ENCODE measurements around the gene FBF1. TPM values are rescaled to one million over a fixed set of nuclear protein-coding genes. Genes with fewer than 3 reads are reported as not detected.

The FBF1 gene
- polyA plus RNA-seq, 6 donors from 2014 or later = 1.5 to 5.0 (median 2.9) TPM

GRCh38 chr17:75917141-75917916, 23.5 kb downstream of the FBF1 start:
- Mint-ChIP-seq H3K4me1 (no peaks in the 10 kb centered on the region), H3K4me3 (no peak overlapping the region), H3K36me3 (no peaks in the 10 kb centered on the region), H3K9me3 (no peaks in the 10 kb centered on the region), H3K27me3 (no peaks in the 10 kb centered on the region), H3K27ac (peak overlapping the region in 2 of 6 donors; percentile 53 to 86)
- DNase-seq = no peak
- ATAC-seq (ENCODE audit: low read depth in 2 of 2) = no peak

DNA sequence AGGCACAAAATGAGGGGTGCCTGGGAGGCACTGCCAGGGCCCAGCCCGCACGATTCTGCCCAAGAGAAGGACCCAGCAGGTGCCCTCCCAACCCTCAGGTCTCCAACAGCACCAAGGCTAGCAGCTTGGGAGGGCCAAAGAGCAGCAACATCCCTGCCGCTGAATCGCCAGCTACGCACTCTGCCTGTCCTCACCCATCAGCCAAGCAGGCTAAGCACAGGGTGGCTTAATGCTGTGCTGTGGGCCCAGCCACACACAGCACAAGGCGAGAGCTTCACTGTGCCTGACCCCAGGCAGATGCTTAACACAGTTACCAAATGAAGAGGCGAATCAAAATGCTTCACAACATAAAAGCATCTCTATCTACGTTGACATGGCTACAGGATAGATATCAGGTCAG, 25.6 kb downstream of the FBF1 start:
- no peaks in the 10 kb centered on the region for H3K9me3 Mint-ChIP-seq
- no peaks in the 10 kb centered on the region for H3K4me1 Mint-ChIP-seq
- H3K27ac Mint-ChIP-seq = no peak overlapping the region
- H3K36me3 Mint-ChIP-seq = no peaks in the 10 kb centered on the region
- DNase-seq = no peak
- H3K4me3 Mint-ChIP-seq = no peak overlapping the region
- no peaks in the 10 kb centered on the region for H3K27me3 Mint-ChIP-seq
- no peak for ATAC-seq (ENCODE audit: low read depth in 2 of 2)

DNA sequence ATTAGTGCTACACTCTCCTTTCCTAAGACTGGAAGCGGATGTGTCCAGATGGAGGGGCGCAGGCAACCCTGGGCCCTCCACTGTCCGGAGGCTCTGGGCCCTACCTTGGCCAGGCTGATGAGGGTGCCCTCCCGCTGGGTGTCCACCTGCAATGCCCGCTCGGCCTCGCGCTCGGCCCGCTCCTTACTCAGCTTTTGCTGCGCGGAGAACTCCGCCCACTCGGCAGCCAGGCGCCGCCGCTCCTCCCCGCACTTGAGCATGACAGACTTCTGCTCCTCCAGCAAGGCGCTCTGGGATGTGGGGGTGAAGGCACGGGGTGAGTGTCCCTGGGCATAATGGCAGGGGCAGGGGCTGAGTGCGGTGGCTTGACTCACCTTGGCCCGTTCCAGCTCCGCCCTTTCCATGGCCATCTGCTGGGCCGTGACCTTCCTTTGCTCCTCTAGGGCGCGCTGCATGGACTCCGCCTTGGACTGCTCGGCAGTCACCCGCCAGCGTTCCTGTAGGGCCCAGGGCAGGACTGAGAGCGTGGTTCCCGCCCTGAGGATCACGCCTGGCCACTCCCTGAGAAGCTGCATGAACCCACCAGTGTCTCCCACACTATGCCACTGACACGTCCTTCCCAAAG, 26.1 kb downstream of the FBF1 start:
- no peak overlapping the region for H3K4me3 Mint-ChIP-seq
- no peaks in the 10 kb centered on the region for H3K27me3 Mint-ChIP-seq
- no peaks in the 10 kb centered on the region for H3K4me1 Mint-ChIP-seq
- DNase-seq = no peak
- no peaks in the 10 kb centered on the region for H3K36me3 Mint-ChIP-seq
- no peak overlapping the region for H3K27ac Mint-ChIP-seq
- no peak for ATAC-seq (ENCODE audit: low read depth in 2 of 2)
- no peaks in the 10 kb centered on the region for H3K9me3 Mint-ChIP-seq

DNA sequence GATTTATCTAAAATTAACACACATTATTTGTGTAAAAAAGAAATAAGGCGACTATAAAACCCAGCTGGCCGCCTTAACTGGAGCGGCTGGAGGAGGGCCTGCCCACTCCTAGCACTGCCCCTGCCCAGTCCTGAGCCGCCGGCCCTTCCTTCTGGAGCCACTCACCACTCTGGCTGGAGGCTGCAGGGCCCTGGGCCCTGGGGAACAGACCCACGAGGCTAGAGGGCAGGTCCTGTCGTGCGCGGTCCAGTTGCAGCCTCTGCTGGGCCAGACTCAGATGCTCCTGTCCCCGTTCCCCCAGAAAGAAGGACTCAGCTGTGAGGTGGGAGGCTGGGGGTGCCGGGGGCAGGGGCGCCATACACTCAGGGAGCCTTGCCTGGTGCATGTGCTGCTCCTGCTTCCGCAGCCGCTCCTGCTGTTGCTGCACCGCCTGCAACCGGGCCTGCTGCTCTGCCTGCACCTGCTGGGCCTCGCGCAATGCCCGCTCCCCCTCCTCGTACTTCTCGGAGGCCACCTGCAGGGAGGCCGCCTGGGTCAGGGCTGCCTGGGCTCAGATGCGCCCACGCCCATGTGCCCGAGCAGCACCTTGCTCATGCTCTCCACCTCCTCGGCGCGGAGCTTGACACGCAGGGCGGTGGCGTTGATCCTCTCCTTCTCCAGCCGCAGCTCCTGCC, 27.2 kb downstream of the FBF1 start:
- no peak overlapping the region for H3K27ac Mint-ChIP-seq

DNA sequence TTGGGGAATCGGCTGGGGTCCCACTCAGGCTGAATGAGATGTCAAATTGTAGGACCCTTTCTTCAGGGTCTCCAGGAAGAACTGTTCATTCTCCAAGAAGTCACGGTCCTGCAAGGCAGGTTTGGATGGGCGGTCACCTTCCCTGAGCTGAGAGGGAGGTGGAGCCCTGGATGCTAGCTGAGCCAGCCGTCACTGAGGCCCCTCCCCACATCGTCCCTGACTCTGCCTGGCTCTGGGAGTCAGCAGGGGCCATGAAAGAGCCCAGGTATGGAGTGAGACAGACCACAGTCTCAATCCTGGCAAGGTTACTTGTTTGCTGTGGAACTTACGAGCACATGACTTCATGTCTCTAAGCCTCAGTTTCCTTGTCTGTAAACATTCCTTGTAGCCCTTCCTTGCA, 30.1 kb downstream of the FBF1 start:
- H3K27ac Mint-ChIP-seq = no peak overlapping the region
- DNase-seq = no peak
- no peaks in the 10 kb centered on the region for H3K36me3 Mint-ChIP-seq
- H3K9me3 Mint-ChIP-seq = no peaks in the 10 kb centered on the region
- no peak overlapping the region for H3K4me3 Mint-ChIP-seq
- no peaks in the 10 kb centered on the region for H3K27me3 Mint-ChIP-seq
- H3K4me1 Mint-ChIP-seq = peaks cover 0 to 5% (median 0%) of the 10 kb centered on the region in 3 donors
- no peak for ATAC-seq (ENCODE audit: low read depth in 2 of 2)

More for the DNA sequence above, 27.2 kb downstream of the FBF1 start:
- no peaks in the 10 kb centered on the region for H3K9me3 Mint-ChIP-seq
- H3K36me3 Mint-ChIP-seq = no peaks in the 10 kb centered on the region
- DNase-seq (no peak), ATAC-seq (ENCODE audit: low read depth in 2 of 2) (no peak)
- H3K4me3 Mint-ChIP-seq = no peak overlapping the region
- no peaks in the 10 kb centered on the region for H3K27me3 Mint-ChIP-seq
- no peaks in the 10 kb centered on the region for H3K4me1 Mint-ChIP-seq

- no peaks in the 10 kb centered on the region for H3K27me3 Mint-ChIP-seq
- no peak overlapping the region for H3K4me3 Mint-ChIP-seq
- peak overlapping the region in 1 of 6 donors; percentile 76 for H3K27ac Mint-ChIP-seq
- no peaks in the 10 kb centered on the region for H3K9me3 Mint-ChIP-seq
- ATAC-seq (ENCODE audit: low read depth in 2 of 2) (no peak), DNase-seq (no peak)
- peaks cover under 1 to 9% (median 4%) of the 10 kb centered on the region in 3 donors for H3K4me1 Mint-ChIP-seq
- H3K36me3 Mint-ChIP-seq = no peaks in the 10 kb centered on the region
Observed at GRCh38 chr17:75909812-75910274, 31.0 kb downstream of the FBF1 start.

DNA sequence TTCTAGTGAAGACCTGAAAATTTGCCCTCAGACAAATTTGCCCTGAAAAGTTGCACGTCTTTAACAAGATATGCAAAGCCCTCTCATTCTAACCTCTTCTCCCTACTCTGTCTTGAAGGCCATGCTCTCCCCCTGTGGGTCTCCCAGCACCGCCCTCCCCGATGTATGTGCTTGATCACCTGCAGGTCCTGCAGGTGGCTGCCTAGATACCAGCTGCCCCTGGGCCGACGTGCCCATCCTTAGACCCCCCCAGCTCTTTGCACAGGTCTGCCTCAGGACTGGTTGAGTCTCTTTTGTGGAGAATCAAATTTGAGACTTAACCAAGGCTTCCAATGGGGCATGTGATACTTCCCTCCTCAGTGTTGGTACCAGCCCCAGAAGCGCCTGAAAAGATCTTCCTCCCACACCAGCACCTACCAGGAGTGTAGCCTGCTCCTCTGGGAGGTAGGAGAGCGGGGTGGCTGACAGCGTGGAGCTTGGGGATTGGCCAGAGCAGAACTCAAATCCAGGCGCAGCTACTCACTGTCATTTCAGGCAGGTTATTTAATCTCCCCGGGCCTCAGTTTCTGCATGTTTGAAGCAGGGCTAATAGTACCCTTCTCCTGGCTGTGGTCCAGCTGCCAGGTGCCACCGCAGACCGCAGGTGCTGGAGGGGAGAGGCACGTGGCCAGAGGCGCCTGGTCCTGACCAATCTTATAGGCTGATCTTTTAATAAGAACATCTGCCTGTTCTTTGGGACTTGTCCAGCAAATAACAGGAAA, 31.6 kb downstream of the FBF1 start:
- no peak for DNase-seq

GRCh38 chr17:75908201-75908600, 32.6 kb downstream of the FBF1 start:
- peaks cover 7 to 15% (median 11%) of the 10 kb centered on the region in 3 donors for H3K4me1 Mint-ChIP-seq
- ATAC-seq (ENCODE audit: low read depth in 2 of 2) = no peak
- no peak overlapping the region for H3K27ac Mint-ChIP-seq
- no peak for DNase-seq
- H3K27me3 Mint-ChIP-seq = no peaks in the 10 kb centered on the region
- no peaks in the 10 kb centered on the region for H3K9me3 Mint-ChIP-seq
- no peak overlapping the region for H3K4me3 Mint-ChIP-seq
- H3K36me3 Mint-ChIP-seq = no peaks in the 10 kb centered on the region

More for the DNA sequence above, 31.6 kb downstream of the FBF1 start:
- ATAC-seq (ENCODE audit: low read depth in 2 of 2) = no peak
- Mint-ChIP-seq H3K4me3 (peak overlapping the region in 2 of 8 donors; percentile 33 to 75), H3K4me1 (peaks cover 4 to 10% (median 4%) of the 10 kb centered on the region in 3 donors), H3K27ac (no peak overlapping the region), H3K27me3 (no peaks in the 10 kb centered on the region), H3K36me3 (no peaks in the 10 kb centered on the region), H3K9me3 (no peaks in the 10 kb centered on the region)

- Mint-ChIP-seq H3K27ac (peak overlapping the region in 2 of 6 donors; percentile 65 to 86), H3K4me3 (peak overlapping the region; percentile 15 to 73 (median 54)), H3K36me3 (no peaks in the 10 kb centered on the region), H3K27me3 (no peaks in the 10 kb centered on the region), H3K9me3 (no peaks in the 10 kb centered on the region), H3K4me1 (peaks cover 7 to 15% (median 11%) of the 10 kb centered on the region in 3 donors)
- DNase-seq (no peak), ATAC-seq (ENCODE audit: low read depth in 2 of 2) (no peak)
Observed at GRCh38 chr17:75906143-75906884, 34.5 kb downstream of the FBF1 start.

DNA sequence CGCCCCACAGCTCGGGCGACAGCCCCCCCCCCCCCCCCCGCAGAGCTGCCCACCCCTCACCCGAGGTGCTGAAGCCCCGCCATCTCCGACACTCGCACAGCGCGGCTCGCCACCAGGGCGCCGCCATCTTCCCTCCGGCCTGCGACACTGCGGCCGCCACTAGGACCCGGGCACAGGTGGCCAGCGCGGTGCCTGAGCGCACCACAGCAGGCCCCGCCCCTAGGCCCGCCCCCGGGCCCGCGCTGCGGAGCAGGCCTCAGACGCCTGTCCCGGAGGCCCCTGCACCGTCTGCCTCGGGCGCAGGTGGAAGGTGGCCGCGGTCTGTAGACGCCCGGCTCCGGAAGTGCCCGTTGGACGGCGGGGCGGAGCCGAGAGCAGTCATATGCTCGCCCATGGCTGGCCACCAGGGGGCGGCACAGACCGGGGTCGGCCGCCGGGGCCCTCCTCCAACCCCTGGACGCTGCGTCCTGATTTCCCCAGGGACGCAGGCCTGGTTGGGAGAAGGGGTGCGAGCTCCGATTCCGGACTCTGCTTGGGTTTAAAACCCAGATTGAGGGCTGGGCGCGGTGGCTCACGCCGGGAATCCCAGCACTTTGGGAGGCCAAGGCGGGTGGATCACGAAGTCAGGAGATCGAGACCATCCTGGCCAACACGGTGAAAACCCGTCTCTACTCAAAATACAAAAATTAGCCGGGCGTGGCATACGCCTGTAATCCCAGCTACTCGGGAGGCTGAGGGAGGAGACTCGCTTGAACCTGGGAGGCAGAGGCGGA, 35.9 kb downstream of the FBF1 start, which contains the start of gene MRPL38:
Gene MRPL38 (minus strand): TSS at position 136 of the 773 bp plus-strand sequence. CDS start 9 bp downstream, at position 127.
- peak; percentile 96 to 98 for ATAC-seq (ENCODE audit: low read depth in 2 of 2)

DNA sequence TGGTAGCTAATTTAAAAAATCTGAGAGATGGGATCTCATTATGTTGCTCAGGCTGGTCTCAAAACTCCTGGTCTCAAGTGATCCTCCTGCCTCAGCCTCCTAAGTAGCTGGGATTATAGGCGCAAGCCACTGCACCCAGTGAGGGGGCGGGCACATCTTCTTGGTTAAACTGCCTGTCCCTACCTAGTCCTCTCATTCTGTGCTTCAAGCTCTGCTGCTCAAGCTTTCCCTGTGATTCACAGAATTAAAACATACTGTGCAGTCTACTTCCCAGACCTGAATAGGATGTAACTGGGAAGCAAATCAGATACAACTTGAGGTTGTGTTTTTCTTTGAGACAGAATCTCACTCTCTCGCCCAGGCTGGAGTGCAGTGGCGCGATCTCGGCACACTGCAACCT, 38.4 kb downstream of the FBF1 start:
- no peaks in the 10 kb centered on the region for H3K9me3 Mint-ChIP-seq
- H3K27ac Mint-ChIP-seq = no peak overlapping the region
- DNase-seq (no peak), ATAC-seq (ENCODE audit: low read depth in 2 of 2) (no peak)
- peak overlapping the region in 2 of 8 donors; percentile 25 to 56 for H3K4me3 Mint-ChIP-seq
- H3K4me1 Mint-ChIP-seq = peaks cover 7 to 17% (median 15%) of the 10 kb centered on the region in 3 donors
- peaks cover 0 to 7% of the 10 kb centered on the region in 2 donors for H3K36me3 Mint-ChIP-seq
- no peaks in the 10 kb centered on the region for H3K27me3 Mint-ChIP-seq

More for the DNA sequence above, 35.9 kb downstream of the FBF1 start, which contains the start of gene MRPL38:
- peaks cover 7 to 15% (median 13%) of the 10 kb centered on the region in 3 donors for H3K4me1 Mint-ChIP-seq
- H3K27me3 Mint-ChIP-seq = no peaks in the 10 kb centered on the region
- peak; percentile 97 for DNase-seq
- peak within 1 kb of the TSS; percentile 90 to 95 (median 92) for H3K4me3 Mint-ChIP-seq
- peak within 1 kb of the TSS; percentile 75 to 97 (median 94) for H3K27ac Mint-ChIP-seq
- no peaks in the 10 kb centered on the region for H3K36me3 Mint-ChIP-seq
- no peaks in the 10 kb centered on the region for H3K9me3 Mint-ChIP-seq

- H3K9me3 Mint-ChIP-seq = no peaks in the 10 kb centered on the region
- ATAC-seq (ENCODE audit: low read depth in 2 of 2) = no peak
- H3K27ac Mint-ChIP-seq = peak overlapping the region in 1 of 6 donors; percentile 39
- H3K4me3 Mint-ChIP-seq = peak overlapping the region in 3 of 8 donors; percentile 25 to 56 (median 53)
- peaks cover 0 to 7% of the 10 kb centered on the region in 2 donors for H3K36me3 Mint-ChIP-seq
- H3K27me3 Mint-ChIP-seq = no peaks in the 10 kb centered on the region
- H3K4me1 Mint-ChIP-seq = peaks cover 7 to 19% (median 15%) of the 10 kb centered on the region in 3 donors
- no peak for DNase-seq
Observed at GRCh38 chr17:75901727-75902126, 39.1 kb downstream of the FBF1 start.

All from naive B cell (primary cell).